ENCODE measurements around the gene HEATR5A. TPM values are rescaled to one million over a fixed set of nuclear protein-coding genes. Genes with fewer than 3 reads are reported as not detected.
"Not testable (repeated sequence)": the region's sequence is repeated elsewhere in the genome, so short reads cannot be mapped to it uniquely, and the experiment has no call there.

The HEATR5A gene
- total RNA-seq, 3 donors from 2014 or later (not counting 1 experiment from before 2014, with no cell fraction given): 12.1 to 23.9 (median 15.1) TPM

DNA sequence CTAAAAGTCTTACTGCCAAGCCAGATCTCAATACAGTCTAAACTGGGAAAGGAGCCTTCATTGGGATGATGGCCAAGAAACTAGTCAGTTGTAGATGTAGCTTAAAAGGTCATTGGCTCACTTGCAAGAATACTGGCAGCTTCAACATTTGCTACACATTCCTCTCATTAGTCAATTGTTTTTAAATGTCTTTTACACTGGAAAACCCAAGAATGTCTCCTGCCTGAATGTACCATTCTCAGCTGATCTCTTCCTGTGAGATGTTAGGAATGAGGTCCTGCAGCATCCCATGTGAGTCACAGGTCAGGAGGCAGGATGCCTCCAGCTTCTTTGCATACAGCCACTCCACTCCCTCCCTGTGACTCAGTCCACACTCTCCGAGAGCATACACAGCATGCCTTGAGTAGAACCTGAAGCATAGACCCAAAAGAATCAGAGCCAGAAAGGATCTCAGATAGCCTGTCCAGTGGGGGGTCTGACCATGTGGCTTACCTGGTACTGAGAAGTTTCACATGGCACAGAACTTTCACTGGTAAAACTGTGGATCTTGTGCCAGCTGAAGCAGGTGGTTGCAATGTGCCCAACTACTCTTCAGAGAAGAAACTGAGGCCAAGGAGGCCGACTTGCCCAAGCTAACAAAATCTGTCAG lies 156.7 kb downstream of the HEATR5A start:
- Mint-ChIP-seq H3K4me1 (peaks cover 0 to 5% of the 10 kb centered on the region in 2 donors), H3K27me3 (ENCODE audit: low read depth in 2 of 2) (peaks cover 5 to 15% of the 10 kb centered on the region in 2 donors), H3K9me3 (no peaks in the 10 kb centered on the region), H3K27ac (no peak overlapping the region), H3K36me3 (no peaks in the 10 kb centered on the region), H3K4me3 (no peak overlapping the region)
- Histone ChIP-seq H3K36me3 (ENCODE audit: control insufficient read depth, insufficient read depth, low read length) (no peaks in the 10 kb centered on the region), H3K9me3 (ENCODE audit: control insufficient read depth, insufficient read depth, low read length) (no peaks in the 10 kb centered on the region), H3K4me1 (ENCODE audit: control insufficient read depth, insufficient read depth, low read length) (no peaks in the 10 kb centered on the region), H3K27me3 (ENCODE audit: control insufficient read depth, insufficient read depth, low read length) (no peaks in the 10 kb centered on the region), H3K4me3 (ENCODE audit: low read length) (no peak overlapping the region), H3K27ac (ENCODE audit: low read length) (no peak overlapping the region)
- no peak for DNase-seq
- no peak for ATAC-seq
- intact Hi-C loops (cut with micrococcal nuclease): no loop called here
- WGBS (ENCODE audit: insufficient coverage): 82% methylated on average over 2 of the region's 2 CpGs
- TF ChIP-seq, protein P1, sequence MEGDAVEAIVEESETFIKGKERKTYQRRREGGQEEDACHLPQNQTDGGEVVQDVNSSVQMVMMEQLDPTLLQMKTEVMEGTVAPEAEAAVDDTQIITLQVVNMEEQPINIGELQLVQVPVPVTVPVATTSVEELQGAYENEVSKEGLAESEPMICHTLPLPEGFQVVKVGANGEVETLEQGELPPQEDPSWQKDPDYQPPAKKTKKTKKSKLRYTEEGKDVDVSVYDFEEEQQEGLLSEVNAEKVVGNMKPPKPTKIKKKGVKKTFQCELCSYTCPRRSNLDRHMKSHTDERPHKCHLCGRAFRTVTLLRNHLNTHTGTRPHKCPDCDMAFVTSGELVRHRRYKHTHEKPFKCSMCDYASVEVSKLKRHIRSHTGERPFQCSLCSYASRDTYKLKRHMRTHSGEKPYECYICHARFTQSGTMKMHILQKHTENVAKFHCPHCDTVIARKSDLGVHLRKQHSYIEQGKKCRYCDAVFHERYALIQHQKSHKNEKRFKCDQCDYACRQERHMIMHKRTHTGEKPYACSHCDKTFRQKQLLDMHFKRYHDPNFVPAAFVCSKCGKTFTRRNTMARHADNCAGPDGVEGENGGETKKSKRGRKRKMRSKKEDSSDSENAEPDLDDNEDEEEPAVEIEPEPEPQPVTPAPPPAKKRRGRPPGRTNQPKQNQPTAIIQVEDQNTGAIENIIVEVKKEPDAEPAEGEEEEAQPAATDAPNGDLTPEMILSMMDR (IDR thresholded peaks at IDR 0.05): no peak

- no peaks in the 10 kb centered on the region for H3K27me3 ChIP-seq (ENCODE audit: control insufficient read depth, insufficient read depth, low read length)
- H3K36me3 ChIP-seq (ENCODE audit: control insufficient read depth, insufficient read depth, low read length): no peaks in the 10 kb centered on the region
- no peaks in the 10 kb centered on the region for H3K9me3 ChIP-seq (ENCODE audit: control insufficient read depth, insufficient read depth, low read length)
- no peaks in the 10 kb centered on the region for H3K4me1 ChIP-seq (ENCODE audit: control insufficient read depth, insufficient read depth, low read length)
- ATAC-seq: no peak
- Mint-ChIP-seq H3K27ac (no peak overlapping the region), H3K27me3 (ENCODE audit: low read depth in 2 of 2) (peaks cover 9 to 11% of the 10 kb centered on the region in 2 donors), H3K9me3 (no peaks in the 10 kb centered on the region), H3K36me3 (no peaks in the 10 kb centered on the region), H3K4me1 (peaks cover 0 to 5% of the 10 kb centered on the region in 2 donors), H3K4me3 (no peak overlapping the region)
- no peak for DNase-seq
- TF ChIP-seq, protein P1 (IDR thresholded peaks at IDR 0.05): no peak
- 77% methylated on average over 4 of the region's 6 CpGs for WGBS (ENCODE audit: insufficient coverage)
- intact Hi-C loops (cut with micrococcal nuclease): no loop called here
- no peak overlapping the region for H3K27ac ChIP-seq (ENCODE audit: low read length)
- no peak overlapping the region for H3K4me3 ChIP-seq (ENCODE audit: low read length)
Measured at GRCh38 chr14:31261859-31262731, 158.3 kb downstream of the HEATR5A start.

DNA sequence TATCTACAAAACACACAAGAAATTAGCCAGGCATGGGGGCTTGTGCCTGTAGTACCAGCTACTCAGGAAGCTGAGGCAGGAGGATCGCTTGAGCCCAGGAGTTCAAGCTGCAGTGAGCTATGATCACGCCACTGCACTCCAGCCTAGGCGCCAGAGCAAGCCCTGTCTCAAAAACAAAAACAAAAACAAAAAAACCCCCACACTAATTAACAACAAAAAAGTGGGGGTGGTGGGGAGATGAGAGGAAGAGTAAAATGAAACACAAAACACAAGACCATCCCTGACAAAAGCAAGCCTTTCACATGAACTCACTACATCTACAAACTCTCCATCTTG lies 158.9 kb downstream of the HEATR5A start:
- Mint-ChIP-seq H3K27me3 (ENCODE audit: low read depth in 2 of 2) (peaks cover 11% of the 10 kb centered on the region in 2 donors), H3K27ac (no peak overlapping the region), H3K36me3 (no peaks in the 10 kb centered on the region), H3K9me3 (no peaks in the 10 kb centered on the region), H3K4me1 (peaks cover 0 to 5% of the 10 kb centered on the region in 2 donors), H3K4me3 (no peak overlapping the region)
- H3K27ac ChIP-seq (ENCODE audit: low read length): no peak overlapping the region
- ATAC-seq: no peak
- 92% methylated on average over 1 of the region's 3 CpGs for WGBS (ENCODE audit: insufficient coverage)
- TF ChIP-seq, protein P1 (IDR thresholded peaks at IDR 0.05): no peak
- H3K27me3 ChIP-seq (ENCODE audit: control insufficient read depth, insufficient read depth, low read length): no peaks in the 10 kb centered on the region
- intact Hi-C loops (cut with micrococcal nuclease): no loop called here
- H3K4me1 ChIP-seq (ENCODE audit: control insufficient read depth, insufficient read depth, low read length): no peaks in the 10 kb centered on the region
- H3K4me3 ChIP-seq (ENCODE audit: low read length): no peak overlapping the region
- H3K9me3 ChIP-seq (ENCODE audit: control insufficient read depth, insufficient read depth, low read length): no peaks in the 10 kb centered on the region
- no peak for DNase-seq
- H3K36me3 ChIP-seq (ENCODE audit: control insufficient read depth, insufficient read depth, low read length): no peaks in the 10 kb centered on the region

- DNase-seq; H3K4me1 ChIP-seq (ENCODE audit: control insufficient read depth, insufficient read depth, low read length); H3K36me3 ChIP-seq (ENCODE audit: control insufficient read depth, insufficient read depth, low read length); H3K27me3 Mint-ChIP-seq (ENCODE audit: low read depth in 2 of 2); H3K27ac ChIP-seq (ENCODE audit: low read length); ATAC-seq; H3K27ac Mint-ChIP-seq; H3K27me3 ChIP-seq (ENCODE audit: control insufficient read depth, insufficient read depth, low read length); H3K9me3 ChIP-seq (ENCODE audit: control insufficient read depth, insufficient read depth, low read length); H3K4me3 ChIP-seq (ENCODE audit: low read length); H3K4me3 Mint-ChIP-seq; intact Hi-C loops (cut with micrococcal nuclease); H3K36me3 Mint-ChIP-seq; H3K4me1 Mint-ChIP-seq; H3K9me3 Mint-ChIP-seq: not testable (repeated sequence)
- 94% methylated on average over 4 of the region's 4 CpGs for WGBS (ENCODE audit: insufficient coverage)
Measured at GRCh38 chr14:31259040-31259435, 161.3 kb downstream of the HEATR5A start.
